Adrenal gland (tissue), 5 donors: ENCODE results near the gene TRDN.
"Not testable (repeated sequence)": the region's sequence is repeated elsewhere in the genome, so short reads cannot be mapped to it uniquely, and the experiment has no call there.

ENCODE experiments used
- CTCF ChIP-seq, 6 experiments: fragments of 450-650 bp in 4 of 6; fragments of 200-600 bp in 2 of 6; sonication (generic) in 1 of 6; IDR thresholded peaks; 1 replicate in 5 of 6; 2 replicates in 1 of 6; pipeline versions ENCODE4 v1.5.1 to v1.8.0; 2016 to 2021; ENCODE audit warnings: antibody characterized with exemption in 6 of 6, mild to moderate bottlenecking in 2 of 6, moderate library complexity in 1 of 6
- POLR2A ChIP-seq, 2 donors: fragments of 450-650 bp; IDR thresholded peaks; one replicate each; pipeline ENCODE4 v1.6.1; 2017; ENCODE audit warnings: antibody characterized with exemption in 2 of 2, mild to moderate bottlenecking in 2 of 2, moderate library complexity in 1 of 2
- donor health status: DM: no; HTN: no; CAD: no.

DNA sequence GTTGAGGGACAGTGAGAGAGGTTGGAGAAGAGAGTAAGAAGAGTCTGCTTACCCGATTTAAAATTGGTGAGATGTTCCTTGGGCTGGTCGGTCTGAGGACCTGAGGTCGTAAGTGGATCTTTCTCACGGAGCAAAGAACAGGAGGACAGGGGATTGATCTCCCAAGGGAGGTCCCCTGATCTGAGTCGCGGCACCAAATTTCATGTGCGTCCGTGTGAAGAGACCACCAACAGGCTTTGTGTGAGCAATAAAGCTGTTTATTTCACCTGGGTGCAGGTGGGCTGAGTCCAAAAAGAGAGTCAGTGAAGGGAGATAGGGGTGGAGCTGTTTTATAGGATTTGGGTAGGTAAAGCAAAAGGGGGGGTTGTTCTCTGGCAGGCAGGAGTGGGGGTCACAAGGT lies 49.3 kb downstream of the TRDN start:
- TF ChIP-seq CTCF, POLR2A (IDR thresholded peaks at IDR 0.05): not testable (repeated sequence)
